Measurements from ENCODE around the gene CLK2. TPM values are rescaled to one million over a fixed set of nuclear protein-coding genes. Genes with fewer than 3 reads are reported as not detected.
A peak's percentile ranks its signal among the peaks of the same experiment; 100 is the strongest.
"Not testable (repeated sequence)": the region's sequence is repeated elsewhere in the genome, so short reads cannot be mapped to it uniquely, and the experiment has no call there.

The CLK2 gene
- total RNA-seq, 1 experiment from 2014 or later, result 28.3 TPM

- Histone ChIP-seq H3K36me3 (peaks cover 52% of the 10 kb centered on the region), H3K4me3 (peak within 1 kb of the TSS; percentile 80)
- peak; percentile 91 for DNase-seq
Measured at GRCh38 chr1:155255243-155256007, 17.9 kb downstream of the CLK2 start, which contains the start of gene ENTREP3. TSS of gene ENTREP3 (minus strand) at chr1:155255483. CDS start at chr1:155254877, 606 bp downstream.

GRCh38 chr1:155254714-155255242 lies 18.5 kb downstream of the CLK2 start:
- Histone ChIP-seq H3K36me3 (peaks cover 52% of the 10 kb centered on the region), H3K4me3 (peak overlapping the region; percentile 80), H3K9me3 (no peaks in the 10 kb centered on the region), H3K27me3 (no peaks in the 10 kb centered on the region)
- peak; percentile 46 for DNase-seq

More at GRCh38 chr1:155255243-155256007, 17.9 kb downstream of the CLK2 start, which contains the start of gene ENTREP3:
- Histone ChIP-seq H3K9me3 (no peaks in the 10 kb centered on the region), H3K27me3 (no peaks in the 10 kb centered on the region)

- DNase-seq, result peak; percentile 25
- Histone ChIP-seq H3K9me3 (no peaks in the 10 kb centered on the region), H3K27me3 (no peaks in the 10 kb centered on the region), H3K36me3 (peaks cover 49% of the 10 kb centered on the region), H3K4me3 (peak overlapping the region; percentile 80)
Measured at GRCh38 chr1:155254228-155254713, 19.0 kb downstream of the CLK2 start.

GRCh38 chr1:155253797-155254196 lies 19.5 kb downstream of the CLK2 start:
- Histone ChIP-seq H3K27me3 (no peaks in the 10 kb centered on the region), H3K4me3 (peak overlapping the region; percentile 80), H3K9me3 (no peaks in the 10 kb centered on the region), H3K36me3 (peaks cover 52% of the 10 kb centered on the region)
- no peak for DNase-seq

DNA sequence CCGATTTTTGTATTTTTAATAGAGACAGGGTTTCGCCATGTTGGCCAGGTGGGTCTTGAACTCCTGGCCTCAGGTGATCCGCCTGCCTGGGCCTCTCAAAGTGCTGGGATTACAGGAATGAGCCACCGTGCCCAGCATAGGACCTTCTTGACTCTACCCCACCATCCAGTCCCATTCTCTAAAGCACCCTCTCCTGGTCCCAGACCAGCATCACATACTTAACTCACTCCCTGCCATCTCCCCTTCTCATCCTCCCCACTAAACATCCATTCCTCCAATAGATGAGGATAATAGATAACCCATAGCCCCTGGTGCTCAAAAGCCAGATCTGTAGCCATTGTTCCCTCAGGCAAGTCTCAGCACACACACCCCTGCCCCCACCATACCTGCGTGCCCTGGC lies 20.1 kb downstream of the CLK2 start:
- Histone ChIP-seq H3K4me3 (peak overlapping the region; percentile 80; the same call in 1 of the 2 replicates), H3K36me3 (peaks cover 52% of the 10 kb centered on the region), H3K9me3 (no peaks in the 10 kb centered on the region), H3K27me3 (no peaks in the 10 kb centered on the region)
- DNase-seq, result no peak

DNA sequence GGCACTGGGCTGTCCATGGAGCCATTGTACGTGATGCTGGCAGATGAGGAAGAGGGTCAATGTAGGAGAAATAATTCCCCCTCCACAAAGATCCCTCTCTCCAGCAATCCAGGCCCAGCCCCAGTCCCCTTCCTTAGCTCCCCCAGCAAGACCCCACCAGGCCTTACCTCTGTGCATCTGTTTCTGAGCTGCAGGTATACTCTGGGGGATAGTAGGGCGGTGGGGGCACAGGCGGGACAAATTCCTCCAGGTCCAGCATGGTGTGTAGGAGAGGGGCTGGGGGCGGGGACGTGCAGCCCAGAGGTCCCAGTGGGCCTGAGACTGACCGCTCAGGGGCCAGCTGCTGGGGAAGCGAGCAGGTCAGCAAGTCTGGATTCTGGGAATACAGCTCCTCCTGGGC lies 21.7 kb downstream of the CLK2 start:
- DNase-seq, result no peak
- Histone ChIP-seq H3K4me3 (no peak overlapping the region), H3K27me3 (no peaks in the 10 kb centered on the region), H3K36me3 (peaks cover 58% of the 10 kb centered on the region), H3K9me3 (no peaks in the 10 kb centered on the region)

- H3K9me3 ChIP-seq, result no peaks in the 10 kb centered on the region
- H3K4me3 ChIP-seq, result no peak overlapping the region
- no peaks in the 10 kb centered on the region for H3K27me3 ChIP-seq
- peak; percentile 89 for DNase-seq
- peaks cover 50% of the 10 kb centered on the region for H3K36me3 ChIP-seq
Measured at GRCh38 chr1:155250633-155251449, 22.5 kb downstream of the CLK2 start.

- peaks cover 49% of the 10 kb centered on the region for H3K36me3 ChIP-seq
- no peaks in the 10 kb centered on the region for H3K27me3 ChIP-seq
- DNase-seq, result no peak
- H3K4me3 ChIP-seq, result no peak overlapping the region
- no peaks in the 10 kb centered on the region for H3K9me3 ChIP-seq
Measured at GRCh38 chr1:155250246-155250632, 23.1 kb downstream of the CLK2 start.

DNA sequence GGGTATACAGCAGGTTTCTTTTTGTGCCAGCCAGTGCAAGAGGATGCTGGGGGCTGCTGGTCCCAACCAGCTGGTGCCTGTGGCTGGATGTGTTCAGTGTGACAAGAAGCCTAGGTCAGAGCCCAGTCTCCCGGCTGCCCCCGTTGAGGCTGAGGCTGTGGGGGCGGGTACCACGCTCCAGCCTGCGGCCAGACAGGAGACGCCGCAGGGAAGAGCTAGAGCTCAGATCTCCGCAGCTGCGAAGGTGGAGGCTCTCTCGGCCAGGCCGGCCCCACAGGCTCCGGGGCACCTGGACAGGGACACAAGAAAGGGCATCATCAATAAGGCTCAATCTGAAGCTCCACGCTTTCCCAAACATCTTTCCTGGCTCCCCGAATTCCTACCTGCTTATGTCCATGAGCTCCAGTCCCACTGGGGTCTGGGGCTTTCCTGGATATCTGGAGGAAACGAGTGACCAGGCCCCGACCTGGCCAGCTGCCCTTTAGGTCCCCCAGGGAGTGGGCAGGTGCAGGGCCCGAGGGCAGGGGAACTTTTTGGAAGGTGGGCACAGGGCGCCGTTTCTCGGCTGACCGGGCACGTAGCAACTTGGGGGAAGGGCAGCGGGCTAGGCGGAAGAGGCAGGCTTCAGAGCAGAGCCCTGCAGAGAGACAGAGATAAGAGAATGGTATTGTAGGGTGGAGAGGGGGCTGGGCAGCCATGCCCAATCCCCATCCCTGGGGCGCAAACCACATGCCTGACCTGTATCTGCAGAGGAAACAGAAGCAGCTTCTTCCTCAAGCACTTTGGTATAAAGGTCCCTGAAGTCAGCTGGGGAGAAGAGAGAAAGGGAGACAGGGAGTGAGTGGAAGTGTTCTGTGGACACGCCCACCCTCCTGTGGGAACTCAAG lies 25.4 kb downstream of the CLK2 start:
- Histone ChIP-seq H3K9me3 (no peaks in the 10 kb centered on the region), H3K27me3 (no peaks in the 10 kb centered on the region), H3K4me3 (no peak overlapping the region), H3K36me3 (peaks cover 41% of the 10 kb centered on the region)
- no peak for DNase-seq

DNA sequence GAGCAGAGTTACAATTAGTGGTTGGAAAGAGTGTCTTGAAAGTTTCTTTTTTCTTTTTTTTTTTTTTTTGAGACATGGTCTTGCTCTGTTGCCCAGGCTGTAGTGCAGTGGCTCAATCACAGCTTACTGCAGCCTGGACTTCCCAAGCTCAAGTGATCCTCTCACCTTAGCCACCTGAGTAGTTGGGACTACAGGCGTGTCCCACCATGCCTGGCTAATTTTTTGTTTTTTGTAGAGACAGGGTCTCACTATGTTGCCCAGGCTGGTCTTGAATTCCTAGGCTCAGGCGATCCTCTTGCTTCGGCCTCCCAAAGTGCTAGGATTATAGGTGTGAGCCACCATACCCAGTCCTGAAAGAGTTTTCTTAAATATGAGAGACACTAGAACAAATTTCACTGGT lies 26.5 kb downstream of the CLK2 start:
- DNase-seq, H3K9me3 ChIP-seq, H3K27me3 ChIP-seq, H3K4me3 ChIP-seq: not testable (repeated sequence)
- H3K36me3 ChIP-seq, result peaks cover 41% of the 10 kb centered on the region

GRCh38 chr1:155245163-155245524 lies 28.2 kb downstream of the CLK2 start:
- Histone ChIP-seq H3K27me3 (no peaks in the 10 kb centered on the region), H3K9me3 (no peaks in the 10 kb centered on the region), H3K4me3 (peak overlapping the region; percentile 82), H3K36me3 (peaks cover 30% of the 10 kb centered on the region)
- DNase-seq, result no peak

DNA sequence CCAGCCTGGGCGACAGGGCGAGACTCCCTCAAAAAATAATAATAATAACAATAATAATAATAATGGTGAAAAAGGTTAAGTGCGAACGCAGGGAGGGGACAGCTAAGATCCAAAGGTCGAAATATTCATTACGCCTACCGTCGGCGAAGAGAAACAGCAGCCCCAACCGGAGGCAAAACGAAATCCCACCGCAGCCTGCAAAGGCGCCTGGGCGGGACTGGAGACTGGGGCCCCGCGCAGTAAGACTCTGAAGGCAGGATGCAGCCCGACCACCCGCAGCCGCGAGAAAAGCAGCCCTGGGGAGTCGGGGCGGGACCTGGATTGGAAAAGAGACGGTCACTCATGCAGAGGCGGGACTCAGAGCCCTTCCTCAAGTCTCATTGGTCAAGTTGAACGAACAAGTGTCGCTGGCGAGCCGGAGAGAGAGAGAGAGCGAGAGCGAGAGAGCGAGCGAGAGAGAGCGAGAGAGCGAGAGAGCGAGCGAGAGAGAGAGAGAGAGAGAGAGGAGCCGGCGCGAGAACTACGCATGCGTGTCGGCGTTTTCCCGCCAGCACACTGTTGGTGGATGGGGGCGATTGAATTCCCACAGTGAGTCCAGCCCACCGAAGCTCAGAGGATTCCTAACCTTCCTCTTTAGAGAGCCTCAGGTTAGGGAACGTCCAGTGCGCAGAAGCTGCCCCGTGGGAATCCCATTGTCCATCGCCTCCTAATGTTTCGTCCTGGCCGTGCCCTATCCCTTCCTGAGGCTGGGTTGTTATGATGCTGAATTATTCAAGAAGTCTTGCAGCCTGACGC lies 28.7 kb downstream of the CLK2 start:
- Histone ChIP-seq H3K36me3 (peaks cover 27% of the 10 kb centered on the region), H3K9me3 (no peaks in the 10 kb centered on the region), H3K27me3 (no peaks in the 10 kb centered on the region), H3K4me3 (peak overlapping the region; percentile 82)
- DNase-seq, result peak; percentile 99

DNA sequence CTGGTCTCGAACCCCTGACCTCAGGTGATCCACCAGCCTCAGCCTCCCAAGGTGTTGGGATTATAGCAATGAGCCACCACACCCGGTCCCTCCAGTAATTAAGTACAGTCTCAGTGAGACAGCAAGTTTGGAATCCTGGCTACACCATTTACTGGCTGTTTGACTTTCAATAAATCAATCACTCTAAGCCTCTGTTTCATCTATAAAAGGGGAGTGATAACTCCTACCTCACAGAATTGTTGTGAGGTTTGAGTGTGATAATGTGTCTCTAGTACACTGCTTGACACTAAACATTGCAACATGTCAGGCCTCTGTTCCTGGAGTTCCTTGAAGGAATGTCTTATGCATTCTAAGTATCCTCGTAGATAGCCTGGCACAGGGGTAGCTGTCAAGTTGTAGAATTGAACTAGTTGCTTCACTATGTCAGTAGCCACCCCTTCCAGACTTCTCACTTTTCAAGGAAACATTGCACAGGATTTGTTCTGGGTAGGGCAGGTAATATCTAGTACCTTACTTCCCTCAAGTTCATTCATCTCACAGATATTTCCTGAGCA lies 30.4 kb downstream of the CLK2 start:
- H3K4me3 ChIP-seq, result peak overlapping the region; percentile 82
- no peak for DNase-seq
- H3K27me3 ChIP-seq, result no peaks in the 10 kb centered on the region
- H3K36me3 ChIP-seq, result peaks cover 11% of the 10 kb centered on the region
- no peaks in the 10 kb centered on the region for H3K9me3 ChIP-seq

- H3K36me3 ChIP-seq, result peaks cover under 1% of the 10 kb centered on the region
- no peaks in the 10 kb centered on the region for H3K9me3 ChIP-seq
- H3K4me3 ChIP-seq, result no peak overlapping the region
- no peak for DNase-seq
- H3K27me3 ChIP-seq, result no peaks in the 10 kb centered on the region
Measured at GRCh38 chr1:155241841-155242264, 31.5 kb downstream of the CLK2 start.

GRCh38 chr1:155241069-155241679 lies 32.1 kb downstream of the CLK2 start:
- Histone ChIP-seq H3K27me3 (no peaks in the 10 kb centered on the region), H3K4me3 (peak overlapping the region; percentile 45), H3K36me3 (no peaks in the 10 kb centered on the region; the same call in none of the 2 replicates), H3K9me3 (no peaks in the 10 kb centered on the region)
- peak; percentile 64 for DNase-seq
